Dedifferentiated amniotic fluid mesenchymal stem cell (primary cell): ENCODE measurements around the gene ARFIP1.
A peak's percentile ranks its signal among the peaks of the same experiment; 100 is the strongest.

ENCODE experiments used
- DNase-seq: peaks from one replicate; pipeline ENCODE4 v3.0.0-alpha.2; 2016; ENCODE audit errors: extremely low spot score

The ARFIP1 gene

DNA sequence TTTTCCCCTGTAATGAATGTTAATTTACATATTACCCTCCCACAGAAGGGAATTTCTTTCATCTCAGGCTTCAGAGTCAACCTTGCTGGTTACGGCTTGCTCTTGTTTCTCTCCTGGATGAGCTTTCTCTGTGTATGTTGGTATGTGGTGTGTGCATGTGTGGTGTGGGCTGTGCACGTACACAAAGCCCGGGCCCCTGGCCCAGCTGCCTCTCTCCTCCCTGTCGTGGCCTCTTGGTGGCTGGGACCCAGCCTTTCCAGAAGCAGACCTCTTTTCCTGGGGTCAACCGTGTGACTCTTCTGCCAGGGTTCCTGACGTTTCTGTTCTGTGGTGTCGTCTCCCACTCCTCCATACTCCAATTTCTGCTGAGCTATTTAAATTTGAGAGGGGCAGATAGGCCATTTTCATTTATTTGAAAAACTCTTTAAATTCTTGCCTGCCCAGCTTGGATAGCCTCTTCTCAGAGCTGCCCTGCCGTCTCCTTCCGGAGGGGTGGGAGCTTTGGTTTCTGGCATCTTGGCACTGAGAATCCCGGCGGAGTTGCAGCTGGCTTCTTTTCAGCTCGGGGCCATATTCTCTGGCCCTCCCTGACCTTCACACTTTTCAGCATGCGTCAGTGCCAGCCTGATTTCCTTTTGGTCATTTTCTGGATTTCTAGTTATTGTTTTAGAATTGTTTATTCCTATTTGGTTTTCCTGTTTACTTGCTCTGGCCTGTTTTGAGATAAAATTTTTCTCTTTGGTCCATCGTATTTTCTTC is 181.4 kb downstream of the ARFIP1 start:
- DNase-seq = no peak

DNA sequence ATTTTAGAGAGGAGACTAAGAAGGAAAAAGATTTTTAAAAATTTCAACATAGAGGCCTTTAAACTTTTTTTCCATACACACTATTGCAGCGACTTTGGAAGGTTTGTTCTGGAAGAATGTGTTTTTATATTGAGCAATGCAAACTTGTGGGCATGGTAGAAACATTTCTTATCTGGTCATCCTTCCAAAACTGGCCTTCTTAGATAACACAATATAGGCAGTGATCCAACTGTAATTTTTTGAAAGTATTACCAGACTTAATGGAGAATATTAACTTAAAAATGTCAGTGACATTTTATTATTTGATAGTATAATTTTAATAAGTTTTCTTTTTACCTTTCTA is 182.0 kb downstream of the ARFIP1 start:
- peak; percentile 23 for DNase-seq
